Measurements from ENCODE around the gene NID2.

The NID2 gene

DNA sequence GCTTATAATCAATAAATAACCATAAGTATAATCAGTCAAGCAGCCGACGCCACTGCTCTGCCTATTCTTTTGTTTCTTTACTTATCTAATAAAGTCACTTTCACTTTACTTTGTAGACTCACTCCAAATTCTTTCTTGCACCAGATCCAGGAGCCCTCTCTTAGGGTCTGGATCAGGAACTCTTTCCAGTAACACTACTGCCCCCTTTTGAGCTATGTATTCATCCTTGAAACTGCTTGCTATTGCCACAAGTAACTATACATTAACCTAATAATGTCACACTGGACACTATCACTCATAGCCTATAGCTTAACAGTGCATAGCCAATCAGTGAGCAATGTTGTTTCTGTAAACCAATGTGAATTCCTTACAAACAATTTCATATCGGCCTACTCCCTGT lies 2.8 kb upstream of the NID2 start:
- H3K9me3 Mint-ChIP-seq: peaks cover 6% of the 10 kb centered on the region

DNA sequence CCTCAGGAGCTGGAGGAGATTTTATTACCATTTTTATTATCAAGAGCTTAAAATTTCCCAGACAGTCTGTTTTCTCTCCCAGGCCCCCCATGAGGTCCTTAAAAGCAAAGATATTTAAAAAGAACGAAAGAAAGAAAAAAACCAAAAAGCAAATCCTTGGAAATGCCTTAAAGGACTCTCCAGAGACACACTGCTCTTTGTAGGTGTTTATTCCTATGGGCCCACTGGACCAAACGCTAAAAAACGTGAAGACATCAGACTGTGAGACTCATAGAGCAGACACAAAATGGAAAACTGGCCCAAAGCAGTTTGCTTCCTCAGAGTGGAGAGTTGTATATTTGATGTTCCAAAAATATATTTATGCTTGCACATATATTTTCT lies 1.2 kb upstream of the NID2 start:
- Mint-ChIP-seq H3K27ac (no peak overlapping the region), H3K4me1 (ENCODE audit: low read depth) (peaks cover 11% of the 10 kb centered on the region), H3K27me3 (ENCODE audit: low read depth) (peaks cover 69% of the 10 kb centered on the region), H3K36me3 (ENCODE audit: low read depth) (no peaks in the 10 kb centered on the region), H3K9me3 (peaks cover 6% of the 10 kb centered on the region), H3K4me3 (no peak overlapping the region)

More for the DNA sequence above, 2.8 kb upstream of the NID2 start:
- Mint-ChIP-seq H3K4me1 (ENCODE audit: low read depth) (peaks cover 11% of the 10 kb centered on the region), H3K4me3 (no peak overlapping the region), H3K36me3 (ENCODE audit: low read depth) (no peaks in the 10 kb centered on the region), H3K27ac (no peak overlapping the region), H3K27me3 (ENCODE audit: low read depth) (peaks cover 68% of the 10 kb centered on the region)

DNA sequence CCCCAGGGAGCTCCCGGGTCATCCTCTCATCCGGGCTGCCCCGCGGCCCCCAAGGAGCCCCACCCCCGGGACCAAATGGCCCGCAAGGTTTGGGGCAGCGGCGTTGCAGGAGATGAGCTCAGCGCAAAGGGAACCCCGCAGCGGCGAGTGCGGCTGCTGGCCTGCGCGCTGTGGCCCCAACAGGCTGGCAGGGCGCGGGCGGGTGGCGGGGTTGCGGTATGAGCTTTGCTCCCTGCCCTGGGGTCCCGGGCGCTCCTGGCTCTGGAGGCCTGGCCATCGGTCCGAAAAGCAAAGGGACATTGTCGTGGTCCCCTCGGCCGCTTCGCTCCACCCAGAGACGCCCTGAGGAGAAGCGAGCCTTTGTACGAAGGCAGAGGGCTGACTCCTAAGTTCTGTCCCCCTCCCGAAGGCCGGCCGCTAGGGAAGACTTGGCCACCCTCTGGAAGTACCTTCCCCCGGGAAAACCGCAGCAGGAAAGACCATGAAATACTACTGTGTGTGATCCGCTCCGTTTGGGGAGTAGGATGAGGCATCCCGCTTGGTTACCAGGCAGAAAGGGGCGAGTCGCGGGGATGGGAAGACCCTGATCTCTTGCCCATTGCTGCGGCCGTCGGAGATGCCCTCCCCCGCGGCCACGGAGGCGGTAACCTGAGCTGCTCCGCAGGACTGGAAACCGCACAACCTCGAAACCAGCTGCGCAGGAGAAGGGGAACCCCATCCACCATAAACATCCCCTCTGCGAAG lies 620 bp upstream of the NID2 start:
- Mint-ChIP-seq H3K36me3 (ENCODE audit: low read depth) (peaks cover 1% of the 10 kb centered on the region), H3K4me1 (ENCODE audit: low read depth) (peaks cover 11% of the 10 kb centered on the region), H3K27ac (no peak overlapping the region), H3K27me3 (ENCODE audit: low read depth) (peaks cover 74% of the 10 kb centered on the region), H3K9me3 (peaks cover 6% of the 10 kb centered on the region), H3K4me3 (peak overlapping the region; percentile 14)

DNA sequence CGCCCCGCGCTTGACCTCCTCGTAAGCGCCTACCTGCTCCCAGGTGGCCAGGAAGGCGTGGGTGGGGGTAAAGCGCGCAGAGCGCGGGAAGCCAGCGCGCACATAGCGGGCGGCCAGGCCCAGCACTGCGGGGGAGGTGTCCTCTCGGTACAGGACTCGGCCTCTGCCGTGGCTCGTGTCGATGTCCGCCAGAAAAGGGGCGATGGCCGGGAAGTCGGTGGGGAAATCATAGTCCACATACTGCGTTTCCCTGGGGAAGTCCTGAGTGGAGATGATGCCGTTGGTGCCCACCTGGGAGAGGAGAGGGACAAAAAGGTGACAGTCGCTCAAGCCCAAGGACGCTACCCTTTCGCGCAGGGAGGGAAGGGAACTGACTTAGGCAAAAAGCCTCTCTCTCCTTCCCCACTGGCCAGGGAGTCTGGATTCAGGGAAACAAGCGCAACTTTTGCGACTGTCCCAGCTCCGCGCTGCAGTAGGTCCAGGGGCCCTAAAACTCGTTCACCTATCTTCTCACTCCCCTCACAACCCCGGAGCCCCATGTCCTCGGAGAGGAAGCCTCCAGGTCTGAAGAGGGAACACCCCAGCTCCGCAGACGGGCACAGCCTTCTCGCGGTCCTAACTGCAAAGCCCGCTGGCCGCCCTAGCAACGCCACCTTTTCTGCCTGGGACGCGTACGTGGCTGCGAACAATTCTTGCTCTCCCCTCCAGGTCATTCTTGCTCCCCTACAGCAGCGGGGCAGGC lies 815 bp downstream of the NID2 start:
- peaks cover 76% of the 10 kb centered on the region for H3K27me3 Mint-ChIP-seq (ENCODE audit: low read depth)
- H3K9me3 Mint-ChIP-seq: no peaks in the 10 kb centered on the region
- H3K4me3 Mint-ChIP-seq: peak overlapping the region; percentile 52
- no peak overlapping the region for H3K27ac Mint-ChIP-seq
- H3K4me1 Mint-ChIP-seq (ENCODE audit: low read depth): peaks cover 11% of the 10 kb centered on the region
- H3K36me3 Mint-ChIP-seq (ENCODE audit: low read depth): peaks cover 1% of the 10 kb centered on the region

DNA sequence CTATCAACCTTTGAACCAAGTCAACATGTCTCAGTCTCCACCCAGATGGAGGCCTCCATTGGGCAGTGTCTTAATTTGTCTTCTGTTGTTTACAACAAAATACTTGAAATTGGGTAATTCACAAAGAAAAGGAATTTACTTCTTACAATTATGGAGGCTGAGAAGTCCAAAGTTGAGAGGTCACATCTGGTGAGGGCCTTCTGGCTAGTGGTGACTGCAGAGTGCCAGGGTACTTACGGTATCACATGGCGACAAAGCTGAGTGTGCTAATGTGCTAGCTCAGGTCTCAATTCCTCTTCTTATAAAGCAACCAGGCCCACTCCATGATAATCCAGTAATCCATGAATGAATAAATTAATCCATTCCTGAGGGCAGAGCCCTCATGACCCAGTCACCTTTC lies 4.7 kb downstream of the NID2 start:
- Mint-ChIP-seq H3K4me1 (ENCODE audit: low read depth) (peaks cover 5% of the 10 kb centered on the region), H3K27ac (no peak overlapping the region), H3K4me3 (no peak overlapping the region), H3K9me3 (no peaks in the 10 kb centered on the region), H3K27me3 (ENCODE audit: low read depth) (peaks cover 77% of the 10 kb centered on the region), H3K36me3 (ENCODE audit: low read depth) (peaks cover 1% of the 10 kb centered on the region)

DNA sequence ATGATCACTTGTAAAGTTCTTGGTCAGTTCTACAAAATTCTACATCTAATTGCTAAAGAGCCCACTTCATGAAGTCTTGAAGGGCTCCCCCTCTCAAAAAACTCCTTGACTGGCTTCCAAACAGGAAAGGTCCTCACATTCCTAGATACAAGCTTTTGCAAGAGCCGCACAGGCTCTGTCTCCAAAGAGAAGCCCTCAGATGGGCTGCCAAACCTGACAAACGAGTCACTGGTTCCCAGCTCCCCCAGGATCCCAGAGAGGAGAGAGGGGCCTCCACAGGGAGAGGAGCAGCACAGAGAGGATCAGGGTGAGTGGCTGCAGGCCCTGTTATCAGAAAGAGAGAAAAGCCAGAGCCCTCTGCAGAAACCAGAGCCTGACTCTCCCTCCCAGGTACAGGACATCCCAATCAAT lies 5.8 kb downstream of the NID2 start:
- Mint-ChIP-seq H3K4me3 (no peak overlapping the region), H3K27me3 (ENCODE audit: low read depth) (peaks cover 79% of the 10 kb centered on the region), H3K9me3 (no peaks in the 10 kb centered on the region), H3K27ac (no peak overlapping the region), H3K4me1 (ENCODE audit: low read depth) (no peaks in the 10 kb centered on the region), H3K36me3 (ENCODE audit: low read depth) (peaks cover 1% of the 10 kb centered on the region)

DNA sequence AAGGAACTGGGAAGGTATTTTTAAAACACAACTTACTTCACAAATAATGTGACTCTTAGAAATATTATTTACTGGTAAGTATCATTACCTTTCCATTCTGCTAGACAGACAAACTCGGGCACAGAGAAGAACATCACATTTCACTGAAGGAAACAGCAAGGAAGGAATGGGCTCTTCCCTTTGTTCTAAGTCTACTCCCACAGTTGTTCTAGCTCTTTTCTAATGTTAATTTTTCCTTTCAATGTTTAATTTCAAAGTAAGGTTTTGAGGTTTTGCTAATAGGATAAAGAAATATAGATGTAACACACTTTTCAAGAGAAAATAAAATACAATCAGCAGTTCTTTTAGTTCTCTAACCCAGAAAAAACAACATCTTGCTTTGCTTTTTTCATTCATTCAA lies 7.0 kb downstream of the NID2 start:
- H3K4me1 Mint-ChIP-seq (ENCODE audit: low read depth): no peaks in the 10 kb centered on the region
- no peaks in the 10 kb centered on the region for H3K9me3 Mint-ChIP-seq
- peaks cover 68% of the 10 kb centered on the region for H3K27me3 Mint-ChIP-seq (ENCODE audit: low read depth)
- no peak overlapping the region for H3K4me3 Mint-ChIP-seq
- peaks cover 1% of the 10 kb centered on the region for H3K36me3 Mint-ChIP-seq (ENCODE audit: low read depth)
- H3K27ac Mint-ChIP-seq: no peak overlapping the region

DNA sequence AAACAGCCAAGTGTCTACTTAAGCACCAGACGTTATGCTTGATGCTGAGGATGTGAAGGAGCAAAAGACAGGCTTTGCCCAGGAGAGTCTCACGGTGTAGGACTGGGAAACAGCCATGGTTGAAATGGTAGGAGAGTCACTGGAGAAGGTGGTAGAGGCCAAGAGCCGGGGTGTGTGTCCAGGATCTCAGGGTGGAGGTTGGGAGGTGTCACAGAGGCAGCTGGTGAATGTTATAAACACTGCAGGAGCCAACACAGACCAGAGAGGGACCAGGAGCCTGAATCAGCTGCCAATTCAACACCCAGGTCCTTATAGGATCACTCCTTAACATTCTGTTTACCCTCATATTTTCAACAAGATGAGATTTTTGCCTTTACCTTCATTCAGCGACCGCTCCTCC lies 7.5 kb downstream of the NID2 start:
- peaks cover 1% of the 10 kb centered on the region for H3K36me3 Mint-ChIP-seq (ENCODE audit: low read depth)
- H3K27ac Mint-ChIP-seq: no peak overlapping the region
- H3K27me3 Mint-ChIP-seq (ENCODE audit: low read depth): peaks cover 63% of the 10 kb centered on the region
- H3K4me3 Mint-ChIP-seq: no peak overlapping the region
- no peaks in the 10 kb centered on the region for H3K9me3 Mint-ChIP-seq
- no peaks in the 10 kb centered on the region for H3K4me1 Mint-ChIP-seq (ENCODE audit: low read depth)

DNA sequence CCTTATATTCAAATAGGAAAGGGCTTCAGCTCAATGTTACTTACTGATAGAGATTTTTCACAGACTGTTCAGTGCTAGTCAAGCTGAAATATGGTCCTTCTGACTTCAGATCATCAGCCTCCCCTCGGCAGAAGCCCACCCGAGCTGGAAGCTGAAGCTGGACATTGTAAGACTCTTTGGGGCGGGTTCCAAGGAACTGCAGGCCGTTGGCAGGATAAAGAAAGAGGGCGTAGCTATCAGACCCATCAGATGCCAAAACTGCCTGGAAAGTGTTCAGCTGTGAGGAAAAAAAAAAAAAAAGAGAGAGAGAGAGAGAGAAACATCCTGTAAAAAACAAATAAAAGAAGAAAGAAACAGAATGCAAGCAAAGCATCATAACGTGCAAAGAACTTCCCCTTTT lies 8.8 kb downstream of the NID2 start:
- Mint-ChIP-seq H3K4me1 (ENCODE audit: low read depth) (no peaks in the 10 kb centered on the region), H3K36me3 (ENCODE audit: low read depth) (peaks cover 1% of the 10 kb centered on the region), H3K27ac (no peak overlapping the region), H3K27me3 (ENCODE audit: low read depth) (peaks cover 63% of the 10 kb centered on the region), H3K9me3 (no peaks in the 10 kb centered on the region), H3K4me3 (no peak overlapping the region)

- Mint-ChIP-seq H3K9me3 (no peaks in the 10 kb centered on the region), H3K36me3 (ENCODE audit: low read depth) (no peaks in the 10 kb centered on the region), H3K4me3 (no peak overlapping the region), H3K4me1 (ENCODE audit: low read depth) (no peaks in the 10 kb centered on the region), H3K27me3 (ENCODE audit: low read depth) (peaks cover 63% of the 10 kb centered on the region), H3K27ac (no peak overlapping the region)
Observed at GRCh38 chr14:52059649-52060048, 9.2 kb downstream of the NID2 start.

GRCh38 chr14:52058341-52058740 lies 10.5 kb downstream of the NID2 start:
- Mint-ChIP-seq H3K9me3 (no peaks in the 10 kb centered on the region), H3K27ac (no peak overlapping the region), H3K36me3 (ENCODE audit: low read depth) (no peaks in the 10 kb centered on the region), H3K4me3 (no peak overlapping the region), H3K4me1 (ENCODE audit: low read depth) (no peaks in the 10 kb centered on the region), H3K27me3 (ENCODE audit: low read depth) (peaks cover 59% of the 10 kb centered on the region)

GRCh38 chr14:52055167-52055566 lies 13.7 kb downstream of the NID2 start:
- peaks cover 58% of the 10 kb centered on the region for H3K27me3 Mint-ChIP-seq (ENCODE audit: low read depth)
- H3K9me3 Mint-ChIP-seq: no peaks in the 10 kb centered on the region
- H3K36me3 Mint-ChIP-seq (ENCODE audit: low read depth): no peaks in the 10 kb centered on the region
- no peaks in the 10 kb centered on the region for H3K4me1 Mint-ChIP-seq (ENCODE audit: low read depth)
- no peak overlapping the region for H3K27ac Mint-ChIP-seq
- H3K4me3 Mint-ChIP-seq: no peak overlapping the region

- Mint-ChIP-seq H3K4me1 (ENCODE audit: low read depth) (no peaks in the 10 kb centered on the region), H3K4me3 (no peak overlapping the region), H3K36me3 (ENCODE audit: low read depth) (no peaks in the 10 kb centered on the region), H3K9me3 (no peaks in the 10 kb centered on the region), H3K27ac (no peak overlapping the region), H3K27me3 (ENCODE audit: low read depth) (peaks cover 53% of the 10 kb centered on the region)
Observed at GRCh38 chr14:52054678-52055077, 14.2 kb downstream of the NID2 start.

GRCh38 chr14:52053044-52053443 lies 15.8 kb downstream of the NID2 start:
- H3K27ac Mint-ChIP-seq: no peak overlapping the region
- H3K4me3 Mint-ChIP-seq: no peak overlapping the region
- H3K4me1 Mint-ChIP-seq (ENCODE audit: low read depth): no peaks in the 10 kb centered on the region
- peaks cover 39% of the 10 kb centered on the region for H3K27me3 Mint-ChIP-seq (ENCODE audit: low read depth)
- H3K9me3 Mint-ChIP-seq: no peaks in the 10 kb centered on the region
- H3K36me3 Mint-ChIP-seq (ENCODE audit: low read depth): no peaks in the 10 kb centered on the region

DNA sequence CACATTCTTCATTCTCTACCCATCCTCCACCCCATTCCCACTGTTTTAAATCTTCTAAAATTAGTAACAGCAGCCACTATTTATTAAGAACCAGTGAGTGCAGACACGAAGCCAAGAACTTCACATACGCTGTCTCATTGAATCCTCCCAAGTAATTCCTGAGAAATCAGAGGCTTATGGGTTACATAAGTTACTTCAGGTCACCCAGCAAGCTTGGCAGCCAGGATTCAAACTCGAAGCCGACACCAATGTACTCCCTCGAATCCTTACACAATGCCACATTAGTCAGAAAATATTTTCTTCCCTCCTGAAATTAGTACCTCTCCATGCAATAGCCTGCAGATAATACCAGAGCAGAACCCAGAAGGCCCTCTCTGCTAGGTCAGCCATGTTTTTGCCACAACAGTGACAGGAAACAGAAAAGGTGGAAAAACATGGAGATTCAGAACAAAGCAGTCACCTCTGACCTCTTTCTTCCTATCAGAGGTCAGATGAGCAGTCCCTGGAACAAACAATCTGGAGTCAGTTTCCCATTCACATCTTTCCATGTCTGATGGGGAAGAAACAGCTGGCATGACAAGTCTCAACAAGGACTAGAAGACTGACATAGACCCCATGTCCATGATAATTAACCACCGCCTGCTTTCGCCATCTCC lies 16.4 kb downstream of the NID2 start:
- no peaks in the 10 kb centered on the region for H3K9me3 Mint-ChIP-seq
- no peak overlapping the region for H3K4me3 Mint-ChIP-seq
- no peaks in the 10 kb centered on the region for H3K4me1 Mint-ChIP-seq (ENCODE audit: low read depth)
- H3K36me3 Mint-ChIP-seq (ENCODE audit: low read depth): no peaks in the 10 kb centered on the region
- peaks cover 39% of the 10 kb centered on the region for H3K27me3 Mint-ChIP-seq (ENCODE audit: low read depth)
- H3K27ac Mint-ChIP-seq: no peak overlapping the region
